MM.1S (cell line): ENCODE results near the gene SLX4IP.
A peak's percentile ranks its signal among the peaks of the same experiment; 100 is the strongest.

ENCODE experiments used
- DNase-seq: peaks from one replicate; pipeline ENCODE4 v3.0.0-alpha.2; 2015
- H2AFZ ChIP-seq: fragments of 300-600 bp; sonication (generic); 2 replicates; pipeline ENCODE4 v1.6.0; 2016; ENCODE audit warnings: antibody characterized with exemption, low read length
- H3F3A ChIP-seq: fragments of 300-600 bp; sonication (generic); 2 replicates; pipeline ENCODE4 v1.6.1; 2016; ENCODE audit warnings: mild to moderate bottlenecking, antibody characterized with exemption, low read length, moderate library complexity, mixed read lengths; ENCODE audit not compliant: insufficient read depth
- H3K27ac ChIP-seq: fragments of 300-600 bp; sonication (generic); 2 replicates; pipeline ENCODE4 v1.5.1; 2016; ENCODE audit warnings: mild to moderate bottlenecking, low read length
- H3K27me3 ChIP-seq: fragments of 300-600 bp; sonication (generic); replicated peaks from 2 replicates; pipeline ENCODE4 v1.6.0; 2016; ENCODE audit warnings: low read length; ENCODE audit not compliant: insufficient read depth
- H3K36me3 ChIP-seq: fragments of 300-600 bp; sonication (generic); replicated peaks from 2 replicates; pipeline ENCODE4 v1.6.1; 2016; ENCODE audit warnings: mild to moderate bottlenecking, low read length, mixed read lengths; ENCODE audit not compliant: insufficient read depth
- H3K4me1 ChIP-seq: fragments of 300-600 bp; sonication (generic); 2 replicates; pipeline ENCODE4 v1.6.1; 2016; ENCODE audit warnings: low read length, mixed read lengths
- H3K4me2 ChIP-seq: fragments of 300-600 bp; sonication (generic); 2 replicates; pipeline ENCODE4 v1.6.0; 2016; ENCODE audit warnings: low read depth, low read length
- H3K4me3 ChIP-seq: fragments of 300-600 bp; sonication (generic); 2 replicates; pipeline ENCODE4 v1.5.1; 2016; ENCODE audit warnings: low read length, mixed read lengths
- H3K79me2 ChIP-seq: fragments of 300-600 bp; sonication (generic); 2 replicates; pipeline ENCODE4 v1.6.1; 2016; ENCODE audit warnings: mixed run types, low read length, mixed read lengths
- H3K9ac ChIP-seq: fragments of 300-600 bp; sonication (generic); 2 replicates; pipeline ENCODE4 v1.6.1; 2016; ENCODE audit warnings: low read length, mixed read lengths
- H3K9me2 ChIP-seq: fragments of 300-600 bp; sonication (generic); replicated peaks from 2 replicates; pipeline ENCODE4 v1.6.1; 2016; ENCODE audit warnings: mild to moderate bottlenecking, low read length, mixed read lengths; ENCODE audit not compliant: insufficient read depth
- H3K9me3 ChIP-seq: fragments of 300-600 bp; sonication (generic); replicated peaks from 2 replicates; pipeline ENCODE4 v1.6.1; 2016; ENCODE audit warnings: mild to moderate bottlenecking, low read length, mixed read lengths; ENCODE audit not compliant: insufficient read depth
- H4K20me1 ChIP-seq: fragments of 300-600 bp; sonication (generic); 2 replicates; pipeline ENCODE4 v1.6.1; 2016; ENCODE audit warnings: mild to moderate bottlenecking, low read length, moderate library complexity, mixed read lengths; ENCODE audit not compliant: insufficient read depth
- CTCF ChIP-seq: fragments of 300-600 bp; sonication (generic); IDR thresholded peaks from 2 replicates; pipeline ENCODE4 v1.5.1; 2016; ENCODE audit warnings: antibody characterized with exemption, low read length, mixed read lengths
- EZH2 ChIP-seq: fragments of 300-600 bp; sonication (generic); optimal IDR thresholded peaks from 2 replicates; pipeline ENCODE3; 2017; ENCODE audit warnings: low read depth, mild to moderate bottlenecking, antibody characterized with exemption, low read length, mixed read lengths
- EZH2phosphoT487 ChIP-seq: fragments of 300-600 bp; sonication (generic); IDR thresholded peaks from 2 replicates; pipeline ENCODE4 v1.6.1; 2018; ENCODE audit warnings: antibody characterized with exemption, low read length

The SLX4IP gene

GRCh38 chr20:10427060-10427692, 7.9 kb upstream of the SLX4IP start:
- peak; percentile 57 for DNase-seq
- Histone ChIP-seq H3K27me3 (no peaks in the 10 kb centered on the region), H3K79me2 (peaks cover 84% of the 10 kb centered on the region), H3K36me3 (peaks cover 3% of the 10 kb centered on the region; the same call in 1 of the 2 replicates), H3K4me3 (no peak overlapping the region), H3K9me3 (no peaks in the 10 kb centered on the region), H3K9ac (no peak overlapping the region), H4K20me1 (peaks cover 4% of the 10 kb centered on the region; the same call in 1 of the 2 replicates), H3F3A (0 out of 2 replicates have a peak, but pooled peaks cover 4% of the 10 kb centered on the region), H3K4me1 (no peaks in the 10 kb centered on the region), H3K9me2 (no peaks in the 10 kb centered on the region), H3K27ac (no peak overlapping the region), H3K4me2 (no peak overlapping the region), H2AFZ (no peak overlapping the region)
- no peak for TF ChIP-seq EZH2
- no peak for TF ChIP-seq EZH2phosphoT487
- TF ChIP-seq CTCF = peak; percentile 86

- Histone ChIP-seq H3K27ac (no peak overlapping the region), H3K4me1 (no peaks in the 10 kb centered on the region), H3K79me2 (peaks cover 88% of the 10 kb centered on the region), H3K9ac (no peak overlapping the region), H3F3A (0 out of 2 replicates have a peak, but pooled peaks cover 4% of the 10 kb centered on the region), H2AFZ (no peak overlapping the region), H3K4me3 (no peak overlapping the region), H3K9me2 (no peaks in the 10 kb centered on the region), H3K27me3 (no peaks in the 10 kb centered on the region), H4K20me1 (peaks cover 4% of the 10 kb centered on the region; the same call in 1 of the 2 replicates), H3K36me3 (peaks cover 3% of the 10 kb centered on the region; the same call in 1 of the 2 replicates), H3K4me2 (no peak overlapping the region), H3K9me3 (no peaks in the 10 kb centered on the region)
- no peak for TF ChIP-seq EZH2phosphoT487
- TF ChIP-seq EZH2 = no peak
- no peak for TF ChIP-seq CTCF
- no peak for DNase-seq
These were observed 7.1 kb upstream of the SLX4IP start for GRCh38 chr20:10428008-10428407.

GRCh38 chr20:10429443-10429981, 5.6 kb upstream of the SLX4IP start:
- Histone ChIP-seq H3K4me2 (no peak overlapping the region), H3K9me2 (no peaks in the 10 kb centered on the region), H3K9ac (no peak overlapping the region), H3K79me2 (peaks cover 85% of the 10 kb centered on the region), H2AFZ (no peak overlapping the region), H3K4me3 (no peak overlapping the region), H3K27me3 (no peaks in the 10 kb centered on the region), H3K9me3 (no peaks in the 10 kb centered on the region), H3F3A (peaks cover 12% of the 10 kb centered on the region; the same call in 1 of the 2 replicates), H3K4me1 (no peaks in the 10 kb centered on the region), H3K27ac (no peak overlapping the region), H3K36me3 (no peaks in the 10 kb centered on the region), H4K20me1 (peaks cover 4% of the 10 kb centered on the region; the same call in 1 of the 2 replicates)
- TF ChIP-seq EZH2phosphoT487 (no peak), CTCF (no peak), EZH2 (no peak)
- DNase-seq = no peak
